HUES64 (cell line): Measurements from ENCODE around the gene SPTB.

Experiments used
- H3K27ac ChIP-seq: 2 replicates; pipeline ENCODE4 v1.7.0; 2013; ENCODE audit warnings: low read depth, low read length, inconsistent platforms
- H3K27me3 ChIP-seq: 2 replicates; pipeline ENCODE4 v1.6.1; 2013; ENCODE audit warnings: mild to moderate bottlenecking, low read length; ENCODE audit not compliant: insufficient read depth
- H3K36me3 ChIP-seq: 2 replicates; pipeline ENCODE4 v1.6.1; 2013; ENCODE audit warnings: mild to moderate bottlenecking, low read length; ENCODE audit not compliant: insufficient read depth
- H3K4me1 ChIP-seq: 2 replicates; pipeline ENCODE4 v1.6.1; 2013; ENCODE audit warnings: mild to moderate bottlenecking, low read length, moderate library complexity; ENCODE audit not compliant: insufficient read depth
- H3K4me3 ChIP-seq: 2 replicates; pipeline ENCODE4 v1.5.1; 2013; ENCODE audit warnings: mild to moderate bottlenecking, low read length, moderate library complexity
- H3K9ac ChIP-seq: 2 replicates; pipeline ENCODE4 v1.6.1; 2013; ENCODE audit warnings: mild to moderate bottlenecking, low read depth, low read length
- H3K9me3 ChIP-seq: 2 replicates; pipeline ENCODE4 v1.6.1; 2013; ENCODE audit warnings: low read depth, low read length; ENCODE audit not compliant: insufficient read depth
- WGBS: fragments of 150-250, 120-280 bp; methylation state at CpG from one replicate; pipeline ENCODE4 v1.1.7; 2013; ENCODE audit warnings: missing lambda C conversion rate; 5-methylcytosine and 5-hydroxymethylcytosine counted together

SPTB gene

DNA sequence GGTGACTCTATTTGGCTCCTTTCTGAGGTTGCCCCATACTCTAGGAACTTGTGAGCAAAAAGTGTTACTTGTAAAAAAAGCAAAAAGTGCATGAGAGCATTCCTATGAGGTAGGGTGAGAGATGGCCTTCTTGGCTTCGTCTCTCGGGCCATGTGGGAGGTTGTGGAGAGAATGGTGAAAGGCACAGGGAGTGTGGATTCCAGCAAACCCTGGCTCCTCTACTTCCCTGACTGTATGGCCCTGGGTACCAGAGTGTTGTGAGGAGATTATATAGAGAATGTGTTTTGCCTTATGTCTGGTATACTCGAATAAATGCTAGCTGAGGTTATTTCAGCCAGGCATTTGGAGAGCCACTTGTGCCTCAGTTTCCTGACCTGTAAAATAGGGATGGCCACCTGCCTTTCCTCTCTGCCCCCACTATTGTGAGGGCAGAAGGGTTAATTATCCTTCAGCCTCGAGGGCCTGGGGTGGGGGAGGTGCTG lies 164.5 kb downstream of the SPTB start:
- Histone ChIP-seq H3K27me3 (no peaks in the 10 kb centered on the region), H3K4me1 (peaks cover 51% of the 10 kb centered on the region), H3K36me3 (no peaks in the 10 kb centered on the region)

DNA sequence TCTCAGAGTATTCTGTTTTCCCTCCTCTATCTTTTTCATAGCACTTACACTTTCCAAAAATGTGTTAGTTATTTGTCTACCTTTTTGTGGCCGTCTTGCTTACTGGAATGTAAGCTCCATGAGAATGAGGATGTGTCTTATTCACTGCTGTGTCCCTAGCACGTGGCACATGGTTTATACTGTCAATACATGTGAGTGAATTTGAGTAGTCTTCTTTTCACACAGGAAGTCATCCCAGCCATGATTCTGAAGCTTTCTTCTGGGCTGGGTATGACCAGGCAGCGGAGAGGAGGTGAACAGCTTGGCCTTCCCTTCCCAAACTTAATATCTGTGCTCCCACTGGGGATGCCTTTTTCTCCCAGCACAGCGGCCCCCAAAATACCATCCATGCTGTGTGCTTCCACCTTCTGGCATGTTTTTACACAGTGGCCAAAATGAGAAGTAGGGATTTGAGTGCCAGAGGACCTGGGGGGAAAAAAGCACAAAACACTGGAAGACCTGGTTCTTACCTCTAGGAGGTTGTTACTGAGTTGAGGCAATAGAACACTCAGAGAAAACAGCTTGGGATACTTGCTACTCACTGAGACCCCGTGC lies 165.2 kb downstream of the SPTB start:
- H3K27ac ChIP-seq: no peak overlapping the region

More for the DNA sequence above, 164.5 kb downstream of the SPTB start:
- Histone ChIP-seq H3K4me3 (peak overlapping the region; percentile 43; the same call in 1 of the 2 replicates), H3K9me3 (peaks cover 18% of the 10 kb centered on the region; the same call in 1 of the 2 replicates), H3K27ac (no peak overlapping the region), H3K9ac (no peak overlapping the region)
- WGBS: 39% methylated on average over 4 of the region's 4 CpGs

DNA sequence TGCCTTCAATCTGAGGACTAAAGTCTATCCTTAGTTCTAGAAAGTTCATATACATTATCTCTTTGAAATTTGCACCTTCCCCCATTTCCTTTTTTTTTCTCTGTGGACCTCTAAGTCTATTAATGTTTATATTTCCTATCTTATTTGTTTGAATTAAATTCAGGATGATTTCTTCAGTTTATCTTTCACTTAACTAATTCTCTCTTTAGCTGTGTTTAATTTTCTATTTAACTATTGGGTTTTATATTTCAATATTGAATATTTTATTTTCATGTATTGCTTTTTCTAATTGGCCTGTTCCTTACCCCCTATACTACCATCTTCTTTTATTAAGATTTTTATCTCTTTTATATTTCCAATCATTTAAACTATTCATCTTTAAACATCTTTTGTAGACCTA lies 166.0 kb downstream of the SPTB start:
- peaks cover 6% of the 10 kb centered on the region; the same call in 1 of the 2 replicates for H3K36me3 ChIP-seq
- H3K9me3 ChIP-seq: peaks cover 18% of the 10 kb centered on the region; the same call in 1 of the 2 replicates
- no peaks in the 10 kb centered on the region for H3K27me3 ChIP-seq
- peaks cover 49% of the 10 kb centered on the region for H3K4me1 ChIP-seq
- no peak overlapping the region for H3K4me3 ChIP-seq
- H3K27ac ChIP-seq: no peak overlapping the region
- H3K9ac ChIP-seq: no peak overlapping the region

More for the DNA sequence above, 165.2 kb downstream of the SPTB start:
- Histone ChIP-seq H3K36me3 (peaks cover 6% of the 10 kb centered on the region; the same call in 1 of the 2 replicates), H3K4me1 (peaks cover 48% of the 10 kb centered on the region), H3K9ac (no peak overlapping the region), H3K27me3 (no peaks in the 10 kb centered on the region), H3K4me3 (no peak overlapping the region), H3K9me3 (peaks cover 18% of the 10 kb centered on the region; the same call in 1 of the 2 replicates)
- WGBS: 83% methylated on average over 5 of the region's 5 CpGs

DNA sequence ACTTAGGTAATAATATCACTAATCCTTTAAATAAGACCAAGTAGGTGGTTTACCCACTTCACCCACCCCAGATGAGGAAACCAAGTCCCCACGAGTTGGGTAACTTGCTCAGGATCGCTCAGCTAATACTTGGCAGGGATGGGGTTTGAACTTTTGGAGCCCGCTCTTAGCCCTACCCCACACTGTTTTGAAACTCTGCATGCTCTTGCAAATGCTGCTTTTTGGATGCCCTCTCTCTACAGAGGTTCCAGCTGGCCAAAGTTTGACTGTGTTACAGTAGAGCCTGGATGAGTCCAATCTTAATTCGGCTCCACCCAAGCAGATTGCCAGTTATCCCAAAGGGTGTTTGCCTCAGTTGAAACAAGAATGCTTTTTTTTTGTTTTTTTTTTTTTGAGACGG lies 168.7 kb downstream of the SPTB start:
- H3K27me3 ChIP-seq: no peaks in the 10 kb centered on the region
- 98% methylated on average over 5 of the region's 5 CpGs for WGBS
- no peak overlapping the region for H3K4me3 ChIP-seq
- H3K9me3 ChIP-seq: peaks cover 18% of the 10 kb centered on the region; the same call in 1 of the 2 replicates
- H3K9ac ChIP-seq: no peak overlapping the region
- peaks cover 6% of the 10 kb centered on the region; the same call in 1 of the 2 replicates for H3K36me3 ChIP-seq
- H3K4me1 ChIP-seq: peaks cover 45% of the 10 kb centered on the region
- no peak overlapping the region for H3K27ac ChIP-seq

DNA sequence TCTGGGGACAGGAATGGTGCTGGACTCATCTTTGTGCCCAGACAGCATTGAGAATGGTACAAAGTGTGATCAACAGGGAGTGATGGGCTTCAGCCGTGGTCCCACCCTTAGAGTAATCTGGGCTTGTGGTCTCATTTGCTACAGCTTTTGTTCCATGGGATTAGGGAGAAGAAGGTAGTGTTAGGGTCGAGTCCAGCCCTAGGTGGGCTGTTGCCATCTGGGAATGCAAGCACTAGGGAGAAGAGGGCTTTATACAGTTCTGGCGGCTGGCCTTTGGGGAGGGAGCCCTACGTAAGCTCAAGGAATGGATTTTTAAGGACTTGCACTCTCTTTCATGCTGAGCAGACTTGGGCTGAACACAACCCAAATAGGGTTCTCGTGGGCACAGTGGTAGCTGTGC lies 170.6 kb downstream of the SPTB start:
- peaks cover 6% of the 10 kb centered on the region; the same call in 1 of the 2 replicates for H3K36me3 ChIP-seq
- H3K4me1 ChIP-seq: peaks cover 38% of the 10 kb centered on the region
- no peak overlapping the region for H3K27ac ChIP-seq
- H3K9ac ChIP-seq: no peak overlapping the region
- H3K4me3 ChIP-seq: 0 out of 2 replicates have a peak overlapping the region, but pooled peaks have one; percentile 83
- H3K9me3 ChIP-seq: peaks cover 18% of the 10 kb centered on the region; the same call in 1 of the 2 replicates
- 54% methylated on average over 5 of the region's 5 CpGs for WGBS
- H3K27me3 ChIP-seq: no peaks in the 10 kb centered on the region

DNA sequence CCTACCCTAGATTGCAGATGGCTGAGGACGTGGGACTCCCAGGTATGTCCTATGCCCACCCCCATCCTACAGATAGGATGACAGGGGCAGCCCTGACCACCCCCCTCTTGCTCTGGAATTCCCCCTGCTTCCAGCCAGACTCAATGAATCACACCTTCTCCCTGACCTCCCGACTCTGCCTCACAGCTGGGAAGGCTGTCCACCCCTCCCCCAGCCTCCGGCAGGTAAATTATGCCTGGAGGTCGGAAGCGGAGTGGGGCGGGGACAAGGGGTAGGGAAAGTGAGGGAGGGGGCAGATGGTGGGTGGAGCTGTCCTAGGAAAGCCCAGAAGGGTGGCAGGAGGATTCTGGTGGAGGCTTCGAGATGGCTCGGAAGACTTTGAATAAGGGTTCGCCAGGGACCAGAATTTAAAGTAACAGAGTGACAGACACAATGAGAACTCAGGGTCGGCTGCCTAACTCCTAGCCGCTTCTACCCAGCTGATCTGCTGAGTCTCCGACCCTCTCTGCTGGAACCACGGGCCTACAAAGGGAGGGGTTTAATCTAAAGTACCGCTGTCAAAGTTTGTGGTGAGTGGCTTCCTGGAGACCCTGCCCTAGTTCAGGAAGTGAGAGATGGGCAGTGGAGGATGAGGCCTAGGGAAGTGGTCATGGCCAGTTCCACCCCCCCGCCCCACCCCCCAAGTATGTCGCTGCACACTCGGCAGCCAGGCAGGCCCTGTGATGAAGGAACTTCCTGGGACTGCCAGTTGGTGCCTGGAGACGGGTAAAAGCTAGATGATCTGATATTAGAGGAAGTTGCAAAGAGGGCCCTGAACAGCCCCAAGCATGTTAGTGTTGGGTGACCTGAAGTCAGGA lies 171.3 kb downstream of the SPTB start:
- Histone ChIP-seq H3K27me3 (peaks cover 5% of the 10 kb centered on the region; the same call in 1 of the 2 replicates), H3K27ac (no peak overlapping the region), H3K36me3 (peaks cover 6% of the 10 kb centered on the region; the same call in 1 of the 2 replicates), H3K4me3 (peak overlapping the region; percentile 83), H3K9me3 (peaks cover 11% of the 10 kb centered on the region; the same call in 1 of the 2 replicates), H3K9ac (no peak overlapping the region), H3K4me1 (peaks cover 44% of the 10 kb centered on the region)
- 5% methylated on average over 17 of the region's 18 CpGs for WGBS

DNA sequence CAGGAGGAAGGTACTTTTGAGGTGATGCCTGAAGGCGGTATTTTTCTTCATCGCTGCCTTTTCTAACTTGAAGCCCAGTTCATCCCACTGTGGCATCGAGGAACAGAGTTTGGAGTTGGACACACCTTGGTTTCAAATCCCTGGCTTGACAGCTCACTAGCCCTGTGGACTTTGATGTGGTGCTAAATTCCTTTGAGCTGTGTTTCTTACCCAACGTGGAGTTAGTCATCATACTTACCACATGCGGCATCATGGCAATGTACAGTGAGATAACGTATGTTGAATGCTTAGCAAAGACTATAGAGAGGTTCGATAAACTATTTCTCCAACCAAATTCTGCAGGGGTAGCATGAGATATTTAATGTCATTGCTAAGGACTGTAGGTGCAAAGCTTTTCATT lies 172.0 kb downstream of the SPTB start:
- Histone ChIP-seq H3K4me3 (peak overlapping the region; percentile 83), H3K27me3 (peaks cover 12% of the 10 kb centered on the region; the same call in 1 of the 2 replicates), H3K27ac (no peak overlapping the region), H3K9ac (no peak overlapping the region), H3K36me3 (peaks cover 6% of the 10 kb centered on the region; the same call in 1 of the 2 replicates), H3K9me3 (peaks cover 4% of the 10 kb centered on the region; the same call in 1 of the 2 replicates), H3K4me1 (peaks cover 46% of the 10 kb centered on the region)
- WGBS: 46% methylated on average over 6 of the region's 7 CpGs

DNA sequence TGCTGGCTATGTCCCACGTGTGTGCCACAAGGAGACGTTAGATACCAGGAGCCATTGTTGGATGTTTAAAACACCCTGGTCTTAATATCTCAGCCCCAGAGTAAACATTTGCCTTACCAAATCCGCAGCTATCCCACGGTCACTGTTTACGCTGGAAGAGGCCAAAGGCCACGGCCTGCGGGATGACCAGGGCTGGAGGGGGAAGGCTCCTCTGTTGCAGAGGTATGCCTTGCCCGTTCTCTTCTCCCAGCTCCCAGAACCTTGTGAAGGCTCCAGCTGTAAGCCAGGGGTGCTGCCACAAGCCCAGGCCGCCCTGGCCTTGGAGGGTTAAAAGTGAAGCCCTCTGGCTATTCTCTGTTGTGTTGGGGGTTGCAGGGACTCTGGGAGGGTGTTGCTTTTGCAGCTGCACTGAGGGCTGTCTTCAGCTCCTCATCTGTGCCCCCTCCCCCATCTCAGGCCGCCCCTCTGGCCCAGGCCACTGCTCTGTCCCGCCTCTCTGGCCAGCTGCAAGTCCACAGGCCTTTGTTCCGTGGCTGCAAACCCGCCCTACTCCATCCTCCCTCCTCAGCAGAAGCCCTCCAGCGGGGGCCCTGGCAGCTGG lies 173.0 kb downstream of the SPTB start:
- H3K36me3 ChIP-seq: peaks cover 6% of the 10 kb centered on the region; the same call in 1 of the 2 replicates
- H3K27ac ChIP-seq: peak overlapping the region; percentile 56; the same call in 1 of the 2 replicates
- 6% methylated on average over 14 of the region's 14 CpGs for WGBS
- peaks cover 18% of the 10 kb centered on the region; the same call in 1 of the 2 replicates for H3K27me3 ChIP-seq
- H3K4me3 ChIP-seq: peak overlapping the region; percentile 83
- H3K9ac ChIP-seq: peak overlapping the region; percentile 82; the same call in 1 of the 2 replicates
- H3K4me1 ChIP-seq: peaks cover 56% of the 10 kb centered on the region
- no peaks in the 10 kb centered on the region for H3K9me3 ChIP-seq

DNA sequence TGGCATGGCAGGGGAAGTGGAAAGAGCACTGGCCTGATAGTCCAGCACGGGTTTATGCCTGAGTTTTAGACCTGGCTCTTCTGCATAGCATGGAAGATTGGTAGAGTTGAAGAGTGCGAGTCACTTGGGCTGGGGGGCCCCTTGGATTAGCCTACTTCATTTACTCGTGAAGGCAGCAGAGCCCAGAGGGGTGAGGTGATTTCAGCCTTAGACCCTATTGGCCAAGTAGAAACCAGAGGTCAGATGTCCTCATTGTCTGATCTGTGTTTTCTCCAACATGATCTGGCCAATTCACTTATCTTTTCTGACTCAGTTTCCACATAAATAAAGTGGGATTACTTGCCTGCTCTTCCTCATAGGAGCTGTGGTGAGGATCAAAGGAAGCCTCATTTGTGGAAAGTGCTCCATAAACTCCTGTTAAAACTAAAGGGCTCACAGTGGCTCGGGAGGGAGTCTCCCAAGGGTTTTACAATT lies 173.6 kb downstream of the SPTB start:
- H3K36me3 ChIP-seq: peaks cover 6% of the 10 kb centered on the region; the same call in 1 of the 2 replicates
- peak overlapping the region; percentile 82; the same call in 1 of the 2 replicates for H3K9ac ChIP-seq
- no peaks in the 10 kb centered on the region for H3K9me3 ChIP-seq
- peak overlapping the region; percentile 83 for H3K4me3 ChIP-seq
- peaks cover 62% of the 10 kb centered on the region for H3K4me1 ChIP-seq
- WGBS: 18% methylated on average over 4 of the region's 4 CpGs
- peak overlapping the region; percentile 56; the same call in 1 of the 2 replicates for H3K27ac ChIP-seq
- peaks cover 18% of the 10 kb centered on the region; the same call in 1 of the 2 replicates for H3K27me3 ChIP-seq

DNA sequence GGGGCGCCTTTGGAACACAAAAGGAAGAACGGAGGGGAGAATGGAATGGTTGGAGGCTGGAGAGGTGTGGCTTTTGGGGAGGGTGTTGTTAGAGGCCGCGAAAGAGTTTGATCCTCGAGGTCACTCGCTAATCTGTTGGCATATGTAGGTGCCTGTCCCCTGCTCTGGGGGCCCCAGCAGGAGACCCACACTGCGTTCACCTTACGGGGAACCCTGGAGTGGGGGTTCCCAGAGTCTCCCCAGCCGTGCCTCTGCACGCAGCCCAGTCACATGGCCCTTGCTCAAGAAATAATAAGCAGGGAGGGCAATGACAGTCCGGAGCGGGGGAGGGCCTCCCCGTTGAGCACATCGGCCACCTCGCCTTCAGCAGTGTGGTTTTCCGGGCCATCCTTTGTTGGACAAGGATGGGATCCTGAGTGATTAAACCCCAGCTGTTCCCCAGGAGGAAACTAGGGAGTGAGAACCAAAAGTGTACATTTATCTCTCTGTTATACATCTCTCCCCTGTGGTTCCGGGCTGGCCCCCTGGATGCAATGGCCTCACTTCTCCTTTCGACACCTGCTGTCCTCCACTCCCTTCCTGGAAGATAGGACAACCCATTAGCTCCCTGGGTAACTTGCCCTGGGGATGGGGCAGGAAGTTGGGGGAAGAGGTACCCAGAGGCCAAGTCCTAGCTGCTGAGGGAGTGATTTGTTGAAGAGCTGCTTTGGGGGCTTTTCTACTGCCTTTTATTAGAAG lies 174.2 kb downstream of the SPTB start:
- 3% methylated on average over 18 of the region's 18 CpGs for WGBS
- peaks cover 68% of the 10 kb centered on the region for H3K4me1 ChIP-seq

More for the DNA sequence above, 174.2 kb downstream of the SPTB start:
- Histone ChIP-seq H3K9me3 (no peaks in the 10 kb centered on the region), H3K36me3 (peaks cover 6% of the 10 kb centered on the region; the same call in 1 of the 2 replicates), H3K27ac (no peak overlapping the region), H3K27me3 (peaks cover 18% of the 10 kb centered on the region; the same call in 1 of the 2 replicates), H3K4me3 (peak overlapping the region; percentile 83), H3K9ac (peak overlapping the region; percentile 82)
